SH-SY5Y (cell line): ENCODE measurements around the gene KCNIP4.

Experiments
- GATA2 ChIP-seq: IDR thresholded peaks from 2 replicates; pipeline ENCODE4 v1.6.1; 2011; ENCODE audit warnings: mild to moderate bottlenecking, low read depth, low read length
- GATA3 ChIP-seq: IDR thresholded peaks from 2 replicates; pipeline ENCODE4 v1.6.1; 2011; ENCODE audit warnings: low read depth, mild to moderate bottlenecking, low read length, moderate library complexity

DNA sequence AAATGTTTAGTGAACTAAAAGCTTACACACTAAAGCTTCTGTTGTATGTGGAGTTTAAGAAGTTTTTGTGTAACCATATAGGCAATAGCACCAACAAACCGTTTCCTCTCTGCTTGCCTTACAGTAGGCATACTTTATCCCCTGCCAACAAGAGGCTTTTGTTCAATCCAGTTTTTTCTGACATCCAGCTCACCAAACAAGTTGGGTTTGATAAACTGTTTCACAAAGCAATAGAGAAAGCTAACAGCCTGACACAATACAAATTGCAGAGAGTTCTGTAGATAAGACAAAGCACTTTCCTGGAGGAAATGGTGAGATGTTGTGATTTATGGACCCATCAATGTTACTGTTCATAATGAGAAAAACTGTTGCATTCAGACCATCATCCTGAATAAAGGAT is 1194.5 kb downstream of the KCNIP4 start:
- TF ChIP-seq GATA3 (no peak), GATA2 (no peak)
